GM21825 (cell line): ENCODE measurements around the gene CNN2.
A peak's percentile ranks its signal among the peaks of the same experiment; 100 is the strongest.
"Not testable (repeated sequence)": the region's sequence is repeated elsewhere in the genome, so short reads cannot be mapped to it uniquely, and the experiment has no call there.

Experiments used
- ATAC-seq: cut with Tn5 transposase; IDR thresholded peaks from one replicate; pipeline ENCODE4 v1.9.1; 2021; ENCODE audit warnings: mild to moderate bottlenecking, moderate library complexity; ENCODE audit not compliant: unreplicated experiment

CNN2 gene

DNA sequence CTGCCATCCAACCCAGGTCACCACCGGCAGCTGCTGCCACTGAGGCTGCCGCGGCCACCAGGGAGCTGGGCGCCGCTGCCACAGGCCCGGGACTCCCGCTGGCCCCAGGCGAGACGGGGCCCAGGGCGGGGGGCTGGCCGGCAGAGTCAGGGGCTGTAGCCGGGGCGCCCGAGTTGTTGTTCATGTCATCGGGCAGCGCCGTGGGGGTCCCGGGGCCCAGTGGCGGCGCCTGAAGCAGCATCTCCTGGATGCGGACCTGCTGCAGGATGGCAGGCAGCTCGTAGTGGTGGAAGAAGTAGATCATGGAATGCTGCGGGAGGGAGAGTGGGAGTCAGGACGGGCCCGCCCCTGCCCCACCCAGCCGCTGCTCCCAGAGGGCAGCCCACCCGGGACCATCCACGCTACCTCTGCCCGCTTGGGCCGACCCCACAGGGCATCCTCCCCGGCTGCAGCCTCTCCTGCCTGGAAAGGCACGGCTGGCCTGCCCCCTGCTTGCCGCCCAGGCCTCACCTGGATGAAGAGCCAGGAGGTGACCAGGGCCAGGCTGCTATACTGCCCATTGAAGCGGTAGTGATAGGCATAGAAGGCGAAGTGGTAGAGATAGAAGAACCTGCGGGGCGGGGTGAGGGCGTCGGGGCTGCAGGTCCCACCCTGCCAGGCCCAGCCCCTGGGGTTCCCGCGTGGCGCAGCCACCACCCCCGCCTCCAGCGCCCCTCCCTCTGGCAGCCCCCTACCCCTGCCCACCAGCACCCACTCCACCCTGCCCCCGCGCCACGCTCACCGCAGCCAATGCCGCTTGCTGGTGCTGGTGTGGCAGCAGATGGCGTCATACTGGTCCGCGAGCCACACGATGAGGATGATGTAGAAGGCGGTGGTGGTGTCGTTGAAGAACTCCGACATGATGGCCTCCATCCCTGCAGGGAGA lies 15.6 kb upstream of the CNN2 start:
- ATAC-seq = no peak

DNA sequence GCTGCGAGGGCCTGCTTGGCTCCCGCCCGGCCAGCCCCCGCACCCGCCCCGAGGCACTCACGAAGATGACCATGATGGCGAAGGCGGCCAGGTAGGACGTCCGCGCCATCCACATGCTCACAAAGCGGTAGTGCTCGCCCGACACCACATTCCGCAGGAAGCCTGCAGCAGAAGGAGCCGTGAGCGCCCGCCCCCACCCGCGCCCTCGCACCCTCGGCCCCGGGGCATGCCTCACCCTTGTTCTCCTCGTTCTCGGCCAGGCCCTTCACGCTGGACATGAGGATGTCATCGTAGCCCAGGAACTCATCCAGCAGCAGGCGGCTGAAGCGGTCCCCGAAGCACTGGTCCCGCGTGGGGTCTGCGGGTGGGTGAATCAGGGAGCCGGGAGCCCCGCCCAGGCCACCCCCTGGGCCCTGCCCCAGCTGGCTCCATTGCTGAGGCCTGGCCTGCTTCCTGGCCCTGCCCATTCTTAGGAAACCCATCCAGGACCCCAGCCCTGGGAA lies 14.5 kb upstream of the CNN2 start:
- no peak for ATAC-seq

DNA sequence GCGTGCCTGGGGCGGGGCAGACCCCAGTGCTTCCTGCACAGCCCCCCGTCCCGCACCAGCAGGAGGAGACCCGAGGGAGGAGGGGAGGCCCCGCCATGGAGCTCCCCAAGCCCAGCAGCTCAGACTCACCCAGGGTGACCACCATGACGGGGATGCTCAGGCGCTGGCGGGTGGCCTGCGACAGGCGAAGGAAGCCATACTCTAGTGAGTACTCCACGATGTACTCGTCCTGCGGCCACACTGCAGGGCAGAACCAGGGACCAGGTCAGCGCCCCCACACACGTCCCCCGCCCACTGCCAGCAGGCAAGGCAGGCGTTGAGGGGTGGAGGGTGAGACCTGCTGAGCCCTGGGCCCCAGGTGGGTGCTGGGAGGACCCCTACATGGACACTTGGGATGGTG lies 14.1 kb upstream of the CNN2 start:
- no peak for ATAC-seq

DNA sequence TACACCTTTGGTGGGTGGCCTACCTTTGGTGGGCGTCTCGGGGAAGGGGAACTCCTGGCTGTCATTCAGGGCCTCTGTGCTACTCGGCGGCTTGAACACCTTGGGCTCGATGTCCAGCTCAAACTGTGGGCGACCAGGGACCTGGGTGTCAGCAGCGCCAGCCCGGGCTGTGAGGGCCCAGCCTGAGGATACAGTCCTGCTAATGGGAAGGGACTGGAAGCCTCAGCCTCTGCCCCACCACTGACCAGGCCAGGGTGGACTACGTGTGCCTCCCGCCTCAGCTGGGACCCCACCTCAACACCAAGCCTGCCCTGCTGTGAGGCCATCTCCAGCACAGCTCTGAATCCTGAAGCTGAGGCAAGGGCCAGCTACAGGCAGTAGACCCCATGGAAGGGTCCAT lies 13.2 kb upstream of the CNN2 start:
- ATAC-seq = no peak

DNA sequence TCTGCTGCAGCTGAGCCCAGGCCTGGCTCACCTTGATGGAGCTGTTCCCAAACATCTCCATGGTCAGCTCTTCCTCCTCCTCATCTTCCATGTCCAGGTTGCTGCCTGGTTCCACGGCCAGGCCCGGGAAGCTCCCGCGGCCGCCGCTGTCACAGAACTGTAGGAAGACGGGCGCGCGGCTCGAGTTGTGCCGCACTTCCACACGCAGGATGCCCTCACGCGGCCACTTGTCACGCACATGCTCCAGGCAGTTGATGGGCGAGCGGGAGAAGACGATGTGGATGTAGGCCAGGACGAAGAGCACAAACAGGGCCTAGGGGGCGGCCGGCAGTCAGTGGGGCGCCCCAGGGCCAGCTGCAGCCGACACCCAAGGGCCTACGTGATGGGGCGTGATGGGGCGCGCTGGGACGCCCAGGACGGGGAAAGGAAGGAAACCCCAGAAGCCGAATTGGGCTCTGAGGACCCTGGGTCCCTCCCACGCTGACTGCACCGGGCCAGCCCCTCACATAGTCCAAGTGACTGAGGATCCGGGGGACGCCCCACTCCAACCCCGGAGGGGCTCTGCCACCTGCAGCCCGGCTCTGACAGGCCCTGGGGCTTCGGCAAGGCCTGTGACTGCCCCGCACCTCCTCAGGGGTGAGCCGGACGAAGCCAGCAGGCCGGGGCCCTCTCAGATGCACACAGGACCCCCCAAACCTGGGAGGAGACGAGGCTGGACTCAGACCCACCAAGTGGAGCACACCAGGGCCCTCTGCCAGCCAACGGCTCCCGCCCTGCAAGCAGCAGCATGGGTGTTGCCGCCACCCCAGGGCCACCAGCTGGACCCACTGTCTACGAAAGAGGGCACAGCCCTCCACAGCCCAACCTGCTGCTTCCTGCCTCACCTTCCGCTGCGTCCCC lies 12.0 kb upstream of the CNN2 start:
- no peak for ATAC-seq

DNA sequence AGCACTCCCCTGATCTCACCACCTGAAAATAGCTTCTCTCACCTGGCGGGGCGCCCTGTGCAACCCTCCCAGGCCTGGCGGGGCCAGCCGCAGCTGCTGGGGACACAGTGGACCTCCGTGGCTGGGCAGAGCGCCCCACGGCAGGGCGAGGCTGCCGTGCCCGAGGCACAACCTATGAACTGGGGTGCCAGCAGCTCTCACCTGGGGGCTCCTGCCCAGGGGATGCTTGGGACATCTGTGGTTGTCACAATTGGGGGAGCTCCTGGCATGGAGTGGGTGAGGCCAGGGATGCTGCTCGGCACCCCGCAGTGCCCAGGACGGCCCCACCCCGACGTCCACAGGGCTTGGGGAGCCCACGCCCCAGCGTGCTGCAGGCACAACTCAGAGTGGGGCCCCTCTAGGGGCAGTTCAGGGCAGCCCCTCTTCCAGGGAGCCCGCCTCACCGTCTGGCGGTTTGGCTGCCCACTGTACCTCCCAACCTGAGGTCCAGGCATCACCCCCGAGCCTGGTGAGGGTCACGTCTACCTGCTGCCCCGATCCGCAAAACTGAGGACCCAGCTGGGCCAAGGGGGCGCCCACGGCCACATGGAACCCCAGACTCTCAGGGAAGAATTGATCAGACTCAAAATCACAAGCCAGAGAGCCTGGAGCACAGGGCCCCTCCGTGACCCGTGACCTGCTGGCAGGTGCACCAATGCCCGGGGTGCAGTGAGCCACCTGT lies 11.2 kb upstream of the CNN2 start:
- ATAC-seq = no peak

DNA sequence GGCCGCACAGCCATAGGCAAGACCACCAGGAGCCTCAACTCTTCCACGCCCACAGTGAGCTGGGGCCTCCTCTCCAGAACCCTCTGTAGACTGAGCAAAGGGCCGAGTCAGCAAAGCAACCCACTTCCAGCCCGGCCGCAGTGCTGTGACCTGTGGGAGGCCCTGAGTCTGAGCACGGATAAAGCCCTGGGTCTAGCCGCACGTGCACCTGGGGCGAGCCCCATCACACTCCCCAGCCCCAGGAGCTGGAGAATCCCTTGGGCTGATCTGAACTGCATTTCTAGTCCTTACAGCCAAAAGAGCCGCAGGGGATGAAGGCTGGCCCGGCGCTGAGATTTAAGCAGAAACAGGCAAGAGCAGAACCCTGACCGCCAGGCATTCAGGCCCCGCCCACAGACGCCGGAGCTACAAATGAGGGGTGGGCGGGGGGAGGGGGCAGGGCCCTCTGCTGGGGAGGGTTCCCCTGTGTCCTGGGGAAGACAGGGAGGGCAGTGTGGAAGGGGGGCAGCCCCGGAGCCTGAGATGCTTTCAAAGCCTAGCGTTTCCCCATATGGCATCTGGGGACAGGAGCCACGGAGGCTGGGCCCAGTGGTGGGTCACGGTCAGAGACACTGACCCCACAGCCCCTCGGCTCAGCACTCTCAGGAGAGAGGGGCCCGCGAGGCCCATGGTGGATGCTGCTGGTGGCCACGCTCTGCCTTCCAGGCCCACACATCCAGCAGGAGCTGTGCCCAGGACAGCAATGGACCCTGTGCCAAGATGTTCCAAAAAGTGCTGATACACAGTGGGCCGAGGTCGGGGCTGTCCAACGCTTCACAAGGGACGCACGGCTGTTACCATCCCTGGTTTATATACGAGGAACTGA lies 10.4 kb upstream of the CNN2 start:
- ATAC-seq = no peak

DNA sequence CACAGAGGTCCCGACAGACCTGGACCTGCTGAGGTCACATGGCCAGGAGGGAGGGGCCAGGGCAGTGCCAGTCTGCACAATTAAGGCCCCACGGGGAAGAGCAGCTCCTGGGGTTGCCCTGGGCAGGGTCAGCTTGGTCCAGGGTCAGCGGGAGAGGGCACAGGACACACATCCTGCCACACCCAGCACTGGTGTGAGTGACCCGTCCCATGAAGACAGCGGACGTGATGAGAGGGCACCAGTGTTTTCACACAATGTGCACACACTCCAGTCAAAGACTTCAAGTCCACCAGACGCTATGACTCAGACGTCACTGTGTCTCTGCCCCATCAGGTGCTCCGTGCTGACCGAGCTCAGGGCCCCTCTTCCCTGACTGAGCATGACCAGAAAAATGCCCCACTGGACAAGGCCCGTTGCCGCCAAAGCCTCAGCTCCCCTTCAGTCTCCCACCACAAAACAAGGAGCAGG lies 9.7 kb upstream of the CNN2 start:
- no peak for ATAC-seq

DNA sequence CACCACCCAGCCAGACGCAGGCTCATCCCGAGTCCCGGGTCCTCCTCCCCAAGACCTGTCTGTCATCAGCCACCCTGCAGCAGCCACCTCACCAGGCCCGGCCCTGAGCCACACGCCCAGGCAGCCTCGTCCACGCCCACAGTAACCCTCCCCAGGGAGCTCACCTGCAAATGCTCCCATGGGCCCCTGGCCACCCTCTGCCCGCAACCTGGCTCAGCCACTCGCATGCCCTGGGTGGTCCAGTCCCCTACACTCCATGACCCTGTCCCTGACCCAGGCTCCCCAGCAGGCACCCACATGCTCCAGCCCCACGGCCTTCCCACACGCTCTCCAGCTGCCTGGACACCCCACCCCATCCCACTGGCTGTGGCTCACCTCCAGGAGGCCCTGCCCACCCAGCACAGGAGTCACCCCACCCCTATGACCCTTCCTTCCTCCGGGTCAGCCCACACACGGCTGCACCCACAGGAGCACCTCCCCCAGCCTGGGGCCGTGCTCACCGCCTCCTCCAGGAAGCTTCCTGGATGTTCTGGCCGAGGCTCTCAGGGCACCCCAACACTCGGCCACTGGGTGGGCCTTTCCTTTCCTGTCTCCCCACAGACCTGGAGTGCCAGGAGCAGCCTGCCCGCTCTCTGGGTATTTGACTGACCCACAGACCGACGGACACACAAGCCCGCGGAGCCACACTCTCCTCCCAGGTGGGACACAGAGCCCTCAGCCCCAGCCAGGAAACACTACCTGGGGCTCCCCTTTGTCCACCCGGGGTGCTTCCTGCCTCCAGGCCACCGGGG lies 9.1 kb upstream of the CNN2 start:
- no peak for ATAC-seq

DNA sequence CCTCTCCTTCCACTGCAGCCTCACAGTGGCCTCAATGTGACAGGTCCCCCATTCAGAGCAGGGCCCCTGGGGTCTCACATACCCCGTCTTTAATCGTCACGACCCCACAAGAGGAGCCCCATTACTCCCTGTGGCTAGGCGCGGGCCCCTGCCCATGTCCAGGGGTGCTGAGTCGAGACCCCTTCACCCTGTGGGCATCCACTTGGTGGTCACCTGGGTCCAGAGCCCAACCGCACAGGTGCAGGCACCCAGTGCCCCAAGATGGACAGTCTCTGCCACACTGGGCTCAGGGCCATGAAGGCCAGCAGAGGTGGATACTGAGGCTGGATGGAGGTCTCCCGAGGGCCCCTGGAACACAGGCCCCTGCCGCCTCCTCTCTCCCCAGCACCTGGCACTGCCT lies 8.5 kb upstream of the CNN2 start:
- no peak for ATAC-seq

DNA sequence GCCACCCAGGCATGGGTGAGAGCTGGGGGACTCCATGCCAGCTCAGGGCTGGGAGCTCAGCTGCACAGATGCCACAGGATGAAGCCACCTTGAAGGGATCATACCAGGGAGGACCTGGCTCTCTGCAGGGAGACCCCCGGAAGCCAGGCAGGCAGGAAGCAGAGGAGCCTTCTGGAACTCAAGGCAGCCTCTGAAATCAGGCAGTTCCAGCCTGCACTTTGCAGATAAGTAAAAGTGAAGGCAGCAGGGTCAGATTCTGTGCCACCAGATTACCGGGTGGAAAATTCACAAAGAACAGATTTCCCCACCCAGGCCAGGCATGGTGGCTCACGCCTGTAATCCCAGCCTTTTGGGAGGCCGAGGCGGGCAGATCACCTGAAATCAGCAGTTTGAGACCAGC lies 8.0 kb upstream of the CNN2 start:
- ATAC-seq = no peak

DNA sequence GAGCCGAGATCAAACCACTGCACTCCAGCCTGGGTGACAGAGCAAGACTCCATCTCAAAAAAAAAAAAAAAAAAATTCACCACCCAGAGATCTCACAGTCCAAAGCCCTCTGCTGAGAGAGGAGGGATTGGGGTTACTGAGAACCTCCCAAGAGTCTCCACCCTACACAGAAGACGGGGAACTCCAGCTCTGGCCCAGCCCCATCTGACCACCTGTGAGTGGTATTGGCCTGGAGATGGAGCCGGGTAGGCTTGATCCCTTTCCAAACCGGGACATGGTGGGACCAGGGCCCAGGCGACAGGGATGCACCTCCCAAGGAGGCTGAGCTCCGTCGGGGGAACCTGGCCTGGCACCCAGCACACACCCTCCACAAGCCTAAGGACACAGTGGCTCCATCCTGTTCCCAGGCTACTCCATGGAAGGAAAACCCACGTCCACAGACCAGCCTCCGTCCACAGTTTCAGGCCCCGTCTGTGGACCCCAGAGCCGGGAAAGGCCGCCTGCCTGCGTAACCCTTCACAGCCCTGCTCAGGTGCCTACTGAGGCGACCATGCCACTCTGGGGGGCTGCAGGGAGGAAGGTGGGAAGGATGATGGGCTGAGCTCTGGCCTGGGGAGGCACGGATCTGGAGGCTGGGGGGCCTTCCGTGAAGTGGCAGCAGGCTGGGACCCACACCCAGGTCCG lies 7.3 kb upstream of the CNN2 start:
- no peak for ATAC-seq

DNA sequence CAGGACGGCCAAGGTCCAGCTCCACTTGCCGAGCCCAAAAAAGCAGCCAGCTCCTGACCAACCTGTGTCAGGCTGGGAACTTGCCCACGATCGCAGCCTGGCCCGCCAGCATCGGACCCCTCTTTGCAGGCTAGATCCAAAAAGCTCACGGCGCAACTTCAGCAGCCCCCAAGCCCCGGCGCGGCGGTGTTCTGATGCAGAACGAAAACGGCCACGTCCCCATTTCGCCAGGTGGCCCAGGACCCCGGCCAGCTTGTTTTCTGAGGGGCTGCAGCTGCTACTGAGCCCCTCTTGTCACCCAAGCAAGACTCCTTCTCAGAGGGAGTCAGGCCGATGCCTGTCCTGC lies 6.8 kb upstream of the CNN2 start:
- ATAC-seq = no peak

DNA sequence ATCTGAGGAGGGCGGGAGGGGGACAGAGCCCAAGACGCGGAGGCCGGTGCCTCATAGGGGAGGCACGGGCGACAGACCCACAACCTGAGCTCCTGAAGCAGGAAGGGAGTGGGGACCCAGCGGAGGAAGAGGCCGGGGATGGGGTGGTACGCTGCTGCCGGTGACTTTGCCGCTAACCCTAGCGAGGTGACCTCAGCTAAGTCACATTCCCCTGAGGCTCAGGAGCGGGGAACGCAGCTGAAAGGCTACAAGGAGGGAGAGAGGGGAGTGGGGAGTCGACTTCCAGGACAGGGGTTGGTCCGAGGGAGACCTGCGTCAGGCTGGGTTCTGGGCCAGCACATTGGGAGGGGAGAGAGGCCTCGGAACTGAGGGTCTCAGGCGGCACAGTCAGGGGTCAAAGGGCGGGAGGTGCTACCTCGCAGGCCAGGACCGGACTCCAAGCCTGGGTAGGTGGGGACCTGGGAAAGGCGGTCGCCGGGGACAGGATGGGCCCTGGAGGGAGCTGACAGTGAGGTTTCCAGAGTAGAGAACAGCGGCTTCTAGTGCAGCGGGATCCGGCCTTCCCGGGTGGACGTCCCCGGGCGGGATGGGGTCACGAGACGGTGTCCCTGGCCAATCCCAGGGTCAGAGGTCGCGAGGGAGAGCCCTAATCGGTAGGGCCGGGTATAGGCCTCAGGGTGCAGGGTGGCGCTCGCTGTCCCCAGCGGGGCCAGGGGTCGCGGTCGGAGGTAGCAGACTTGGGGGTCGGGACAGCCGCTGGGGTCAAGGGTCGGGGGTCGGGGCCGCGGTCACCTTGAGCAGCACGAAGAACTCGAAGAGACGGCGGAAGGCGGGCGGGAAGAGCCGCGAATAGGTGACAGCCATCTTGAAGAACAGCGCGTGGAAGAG lies 6.2 kb upstream of the CNN2 start:
- ATAC-seq = peak; percentile 3

DNA sequence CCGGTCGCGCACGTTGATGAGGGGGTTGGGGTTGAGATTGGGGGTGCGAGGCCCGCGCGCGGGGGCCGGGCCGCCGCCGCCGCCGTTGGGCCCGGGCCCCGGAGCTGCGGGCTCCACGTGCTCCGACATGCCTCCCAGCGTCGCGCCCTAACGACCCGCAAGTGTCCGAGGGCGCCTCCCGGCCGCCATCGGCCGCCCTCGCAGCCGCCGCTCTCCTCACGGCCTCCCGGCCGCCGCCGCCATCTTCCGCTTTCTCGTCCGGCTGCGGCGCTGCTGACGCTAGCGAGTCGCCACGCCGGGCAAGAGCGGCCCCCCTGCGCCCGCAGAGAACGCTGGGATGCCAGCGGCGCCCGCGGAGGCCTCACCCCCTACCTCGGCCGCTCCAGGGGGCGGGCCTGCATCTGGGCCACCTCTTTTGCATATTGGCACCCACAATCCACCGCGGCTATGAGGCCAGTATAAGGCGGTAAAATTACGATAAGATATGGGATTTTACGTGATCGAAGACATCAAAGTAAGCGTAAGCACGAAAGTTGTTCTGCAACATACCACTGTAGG lies 5.5 kb upstream of the CNN2 start, which contains the start of gene TMEM259:
TMEM259 (minus strand) TSS at position 256 of the 558 bp plus-strand sequence; CDS start at position 129, 127 bp downstream.
- ATAC-seq = peak; percentile 67

DNA sequence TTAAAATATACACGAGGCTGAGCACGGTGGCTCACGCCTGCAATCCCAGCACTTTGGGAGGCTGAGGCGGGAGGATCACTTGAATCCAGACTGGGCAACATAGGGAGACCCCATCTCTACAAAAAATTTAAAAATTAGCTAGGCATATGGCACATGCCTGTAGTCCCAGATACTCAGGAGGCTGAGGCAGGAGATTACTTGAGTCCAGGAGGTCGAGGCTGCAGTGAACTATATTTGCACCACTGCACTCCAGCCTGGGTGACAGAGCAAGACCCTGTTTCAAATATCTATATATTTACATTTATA lies 2.6 kb upstream of the CNN2 start:
- not testable (repeated sequence) for ATAC-seq

DNA sequence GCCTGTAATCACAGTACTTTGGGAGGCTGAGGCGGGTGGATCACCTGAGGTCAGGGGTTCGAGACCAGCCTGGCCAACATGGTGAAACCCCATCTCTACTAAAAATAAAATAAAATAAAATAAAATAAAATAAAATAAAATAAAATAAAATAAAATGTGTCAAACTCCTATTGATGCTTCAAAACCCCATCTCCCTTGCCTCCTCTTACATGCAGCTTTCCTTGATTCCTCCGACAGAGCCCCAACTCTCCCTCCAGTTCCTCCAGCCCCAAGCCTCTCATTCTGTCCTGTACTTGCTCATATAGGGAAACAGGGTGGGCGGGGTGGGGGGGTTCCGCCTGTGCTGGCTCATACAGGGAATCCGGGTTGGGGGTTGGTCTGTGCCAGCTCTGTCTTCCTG lies 1.3 kb upstream of the CNN2 start:
- not testable (repeated sequence) for ATAC-seq
